GM21515 (cell line): ENCODE data around the gene RUFY4.
"Not testable (repeated sequence)": the region's sequence is repeated elsewhere in the genome, so short reads cannot be mapped to it uniquely, and the experiment has no call there.

Source experiments
- ATAC-seq: cut with Tn5 transposase; IDR thresholded peaks from one replicate; pipeline ENCODE4 v1.9.1; 2021; ENCODE audit not compliant: unreplicated experiment

Gene RUFY4

DNA sequence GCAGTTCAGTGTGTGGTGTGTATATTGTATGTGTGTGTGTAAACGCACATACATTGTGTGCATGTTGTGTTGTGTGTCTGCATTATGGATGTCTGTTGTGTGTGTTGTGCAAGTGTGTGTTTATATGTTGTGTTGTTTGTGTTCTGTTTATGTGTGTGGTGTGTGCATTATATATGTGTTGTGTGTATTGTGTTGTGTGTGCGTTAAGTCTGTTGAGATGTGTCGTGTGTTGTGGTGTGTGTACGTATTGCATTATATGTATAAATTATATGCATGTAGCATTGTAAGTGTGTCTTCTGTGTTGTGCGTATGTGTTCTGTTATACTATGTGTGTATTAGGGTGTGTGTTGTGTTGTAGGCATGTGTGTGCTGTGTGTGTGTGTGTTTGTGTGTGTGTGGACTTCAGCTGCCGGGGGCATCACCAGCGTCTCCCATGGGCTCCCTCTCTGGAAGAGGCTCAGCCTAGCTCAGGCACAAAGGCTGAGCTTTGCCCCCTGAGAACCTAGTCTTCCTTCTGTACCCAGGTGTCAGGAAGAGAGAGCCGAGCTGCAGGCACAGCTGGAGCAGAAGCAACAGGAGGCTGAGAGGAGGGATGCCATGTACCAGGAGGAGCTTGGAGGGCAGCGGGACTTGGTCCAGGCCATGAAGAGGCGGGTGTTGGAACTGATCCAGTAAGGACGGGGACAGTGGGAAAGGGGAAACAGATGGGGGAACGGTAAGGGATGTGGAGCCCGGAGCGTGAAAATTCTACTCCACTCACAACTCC is 13.7 kb downstream of the RUFY4 start:
- ATAC-seq: no peak

DNA sequence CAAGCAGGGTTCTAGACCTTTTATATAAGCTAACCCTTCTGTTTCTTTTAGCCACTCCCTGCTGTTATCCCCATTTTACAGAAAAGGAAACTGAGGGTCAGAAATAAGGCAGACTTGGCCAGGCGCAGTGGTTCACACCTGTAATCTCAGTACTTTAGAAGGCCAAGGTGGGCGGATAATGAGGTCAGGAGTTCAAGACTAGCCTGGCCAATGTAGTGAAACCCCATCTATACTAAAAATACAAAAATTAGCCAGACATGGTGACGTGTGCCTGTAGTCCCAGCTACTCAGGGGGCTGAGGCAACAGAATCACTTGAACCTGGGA is 14.3 kb downstream of the RUFY4 start:
- no peak for ATAC-seq

DNA sequence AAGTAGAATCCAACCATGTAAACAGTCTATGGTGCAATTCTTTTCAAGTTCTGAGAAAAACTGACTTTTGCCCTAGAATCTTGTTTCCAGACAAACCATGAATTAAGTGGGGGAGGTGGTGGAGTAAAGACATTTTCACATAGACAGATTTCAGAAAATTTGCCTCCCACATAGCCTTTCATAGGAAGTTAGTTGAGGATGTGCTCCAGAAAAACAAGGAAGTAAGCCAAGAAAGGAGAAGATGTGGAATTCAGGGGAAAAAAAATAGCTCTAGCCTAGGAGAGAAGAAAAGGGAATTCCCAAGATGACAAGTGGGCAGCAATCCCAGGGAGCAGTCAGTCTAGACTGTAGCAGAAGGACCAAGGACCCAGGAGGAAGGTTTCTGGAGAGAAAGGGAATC is 17.4 kb downstream of the RUFY4 start:
- ATAC-seq: no peak

DNA sequence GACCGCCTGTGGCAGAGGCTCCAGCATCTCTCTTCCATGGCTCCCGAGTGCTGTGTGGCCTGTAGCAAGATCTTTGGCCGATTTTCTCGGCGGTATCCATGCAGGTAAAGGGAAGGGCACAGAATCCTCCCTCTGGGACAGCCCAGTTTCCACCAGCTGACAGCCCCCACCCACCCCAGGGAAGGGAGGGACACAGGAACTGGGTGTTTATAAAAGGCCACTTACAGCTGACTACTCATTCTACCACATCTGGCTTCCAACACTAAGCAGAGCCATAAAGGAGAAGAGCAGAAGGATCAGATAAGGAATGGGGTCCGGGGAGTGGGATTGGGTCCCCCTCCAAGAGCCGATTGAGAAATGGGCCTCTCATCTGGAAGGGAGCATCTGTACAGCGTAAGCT is 20.2 kb downstream of the RUFY4 start:
- ATAC-seq: no peak

DNA sequence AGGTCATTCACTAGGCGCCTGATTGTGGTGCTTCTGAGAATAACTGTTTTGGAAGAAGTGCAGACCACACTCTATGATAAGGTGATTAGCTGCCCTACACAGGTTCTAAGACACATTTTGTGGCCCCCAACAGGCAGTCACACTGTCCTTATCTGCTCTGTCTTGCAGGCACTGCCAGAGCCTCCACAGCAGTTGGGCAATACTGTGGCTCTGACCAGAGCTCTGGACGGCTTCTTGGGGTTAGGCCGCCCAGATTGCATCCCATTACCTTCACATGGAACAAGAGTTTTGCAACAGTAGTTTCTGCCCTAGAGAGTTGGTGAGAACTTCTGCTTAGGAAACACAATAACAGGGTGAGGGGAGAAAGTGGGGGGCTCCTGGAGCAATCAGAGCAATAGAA is 22.7 kb downstream of the RUFY4 start:
- no peak for ATAC-seq

DNA sequence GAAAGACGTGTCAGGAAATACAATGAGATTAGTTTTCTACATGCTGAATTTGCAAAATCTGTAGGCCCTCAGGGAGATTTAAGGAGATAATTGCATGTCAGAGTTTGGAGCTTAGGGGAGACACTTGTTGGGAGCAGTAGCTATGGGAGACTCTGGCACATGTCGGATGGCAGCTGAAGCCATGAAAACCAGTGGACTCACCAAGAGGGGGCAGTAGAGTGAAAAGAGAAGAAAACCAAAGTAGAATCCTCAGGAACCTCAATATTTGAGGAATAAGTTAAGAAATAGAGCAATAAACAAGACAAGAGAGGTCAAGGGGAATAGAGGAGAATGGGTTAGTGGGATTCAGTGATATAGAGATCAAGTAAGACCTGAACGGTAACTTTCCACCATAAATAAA is 24.8 kb downstream of the RUFY4 start:
- no peak for ATAC-seq

DNA sequence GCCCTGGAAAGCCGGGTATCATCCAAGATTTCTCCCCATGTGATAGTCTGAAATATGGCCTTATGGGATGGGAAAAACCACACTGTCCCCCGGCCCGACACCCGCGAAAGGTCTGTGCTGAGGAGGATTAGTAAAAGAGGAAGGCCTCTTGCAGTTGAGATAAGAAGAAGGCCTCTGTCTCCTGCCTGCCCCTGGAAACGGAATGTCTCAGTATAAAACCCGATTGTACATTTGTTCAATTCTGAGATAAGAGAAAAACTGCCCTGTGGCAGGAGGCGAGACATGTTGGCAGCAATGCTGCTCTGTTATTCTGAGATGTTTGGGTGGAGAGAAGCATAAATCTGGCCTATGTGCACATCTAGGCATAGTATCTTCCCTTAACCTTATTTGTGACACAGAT is 26.8 kb downstream of the RUFY4 start:
- no peak for ATAC-seq

DNA sequence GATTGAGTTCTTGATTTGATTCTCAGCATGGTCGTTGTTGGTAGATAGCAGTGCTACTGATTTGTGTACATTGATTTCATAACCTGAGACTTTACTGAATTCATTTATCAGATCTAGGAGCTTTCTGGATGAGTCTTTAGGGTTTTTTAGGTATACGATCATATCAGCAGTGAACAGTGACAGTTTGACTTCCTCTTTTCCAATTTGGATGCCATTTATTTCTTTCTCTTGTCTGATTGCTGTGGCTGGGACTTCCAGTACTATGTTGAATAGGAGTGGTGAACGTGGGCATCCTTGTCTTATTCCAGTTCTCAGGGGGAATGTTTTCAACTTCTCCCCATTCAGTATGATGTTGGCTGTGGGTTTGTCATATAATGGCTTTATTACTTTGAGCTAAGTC is 28.9 kb downstream of the RUFY4 start:
- no peak for ATAC-seq

DNA sequence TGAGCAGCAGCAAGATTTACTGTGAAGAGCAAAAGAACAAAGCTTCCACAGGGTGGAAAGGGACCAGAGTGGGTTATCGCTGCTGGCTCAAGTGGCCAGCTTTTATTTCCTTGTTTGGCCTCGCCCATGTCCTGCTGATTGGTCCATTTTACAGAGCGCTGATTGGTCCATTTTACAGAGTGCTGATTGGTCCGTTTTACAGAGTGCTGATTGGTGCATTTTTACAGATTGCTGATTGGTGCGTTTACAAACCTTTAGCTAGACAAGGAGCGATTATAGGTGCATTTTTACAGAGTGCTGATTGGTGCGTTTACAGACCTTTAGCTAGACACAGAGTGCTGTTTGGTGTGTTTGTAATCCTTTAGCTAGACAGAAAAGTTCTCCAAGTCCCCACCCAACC is 39.8 kb downstream of the RUFY4 start:
- not testable (repeated sequence) for ATAC-seq

DNA sequence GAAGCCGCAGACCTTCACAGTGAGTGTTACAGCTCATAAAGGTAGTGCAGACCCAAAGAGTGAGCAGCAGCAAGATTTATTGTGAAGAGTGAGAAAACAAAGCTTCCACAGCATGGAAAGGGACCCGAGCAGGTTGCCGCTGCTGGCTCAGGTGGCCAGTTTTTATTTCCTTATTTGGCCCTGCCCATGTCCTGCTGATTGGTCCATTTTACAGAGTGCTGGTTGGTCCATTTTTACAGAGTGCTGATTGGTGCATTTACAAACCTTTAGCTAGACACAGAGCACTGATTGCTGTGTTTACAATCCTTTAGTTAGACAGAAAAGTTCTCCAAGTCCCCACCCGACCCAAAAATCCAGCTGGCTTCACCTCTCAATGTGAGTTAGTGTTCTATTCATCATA is 52.7 kb downstream of the RUFY4 start:
- ATAC-seq: not testable (repeated sequence)

DNA sequence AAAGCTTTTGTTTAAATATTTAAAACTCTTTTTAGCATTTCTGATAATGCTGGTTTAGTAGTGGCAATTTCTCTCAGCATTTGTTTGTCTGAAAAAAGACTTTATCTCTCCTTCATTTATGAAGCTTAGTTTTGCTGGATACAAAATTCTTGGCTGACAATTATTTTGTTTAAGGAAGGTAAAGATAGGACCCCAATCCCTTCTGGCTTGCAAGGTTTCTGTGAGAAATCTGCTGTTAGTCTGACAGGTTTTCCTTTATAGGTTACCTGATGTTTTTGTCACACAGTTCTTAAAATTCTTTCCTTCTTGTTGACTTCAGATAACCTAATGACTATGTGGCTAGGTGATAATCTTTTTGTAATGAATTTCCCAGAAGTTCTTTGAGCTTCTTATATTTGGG is 53.2 kb downstream of the RUFY4 start:
- ATAC-seq: not testable (repeated sequence)

DNA sequence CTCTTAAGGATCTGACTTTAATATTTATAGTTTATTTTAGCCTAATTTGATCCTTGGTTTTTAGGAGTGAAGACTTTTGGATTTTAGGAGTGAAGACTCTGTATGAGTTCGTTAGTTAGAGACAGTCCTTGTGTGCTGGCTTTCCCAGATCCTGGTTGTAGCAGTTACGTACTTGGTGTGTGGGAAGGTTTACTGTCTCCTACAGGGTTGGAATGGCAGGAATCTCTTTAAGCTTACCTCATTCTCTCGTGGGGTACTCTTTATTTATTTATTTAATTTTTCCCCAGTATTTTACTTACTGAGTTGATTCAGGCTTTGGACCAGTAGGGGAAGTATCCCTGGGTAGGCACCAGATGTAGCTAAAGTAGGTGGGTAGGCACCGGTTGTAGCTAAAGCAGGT is 54.9 kb downstream of the RUFY4 start:
- no peak for ATAC-seq

DNA sequence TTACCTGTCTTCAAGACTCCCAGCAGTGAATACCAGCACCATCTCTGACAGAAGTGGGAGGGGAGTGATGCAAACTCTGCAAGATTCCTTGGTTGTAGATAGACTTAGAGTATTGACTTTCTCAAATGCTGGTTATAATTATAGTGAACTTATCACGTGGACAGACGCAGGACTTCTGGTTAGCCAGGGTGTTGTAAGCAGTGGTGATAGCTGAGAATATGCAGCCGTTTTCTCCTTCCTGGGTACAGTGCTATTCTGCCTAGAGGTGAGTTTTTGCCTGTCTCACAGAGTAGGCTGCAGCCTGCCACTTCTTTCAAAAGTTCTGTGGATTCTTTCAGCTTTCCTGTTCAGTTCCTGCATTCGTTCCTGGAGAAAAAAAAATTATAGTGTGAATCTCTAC is 56.0 kb downstream of the RUFY4 start:
- ATAC-seq: no peak

DNA sequence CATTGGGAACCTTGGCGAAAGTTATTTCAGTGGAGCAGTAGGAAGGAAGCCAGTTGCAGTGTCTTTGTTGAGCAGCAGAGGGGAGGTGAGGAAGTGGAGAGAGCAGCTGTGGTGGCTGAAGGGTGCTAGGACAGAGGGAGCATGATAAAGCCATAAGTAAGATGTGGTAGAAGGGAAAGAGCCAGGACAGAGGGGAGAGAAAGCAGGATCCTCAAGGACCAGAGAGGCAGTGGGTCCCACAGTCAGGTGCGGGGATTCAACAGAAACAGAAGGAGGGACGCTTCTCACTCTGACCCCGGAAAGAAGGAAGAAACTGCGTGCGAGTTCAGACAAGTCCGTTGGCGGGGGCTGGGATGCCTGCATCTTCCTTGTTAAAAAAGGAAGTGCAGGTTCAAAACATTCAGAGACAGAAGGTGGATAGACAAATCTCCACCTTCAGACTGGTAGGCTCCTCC is 56.6 kb downstream of the RUFY4 start, which contains the start of gene CXCR2:
TSS of gene CXCR2 (plus strand) at position 403 of the 455 bp plus-strand sequence. CDS start 8,774 bp downstream, outside the sequence.
- ATAC-seq: no peak

DNA sequence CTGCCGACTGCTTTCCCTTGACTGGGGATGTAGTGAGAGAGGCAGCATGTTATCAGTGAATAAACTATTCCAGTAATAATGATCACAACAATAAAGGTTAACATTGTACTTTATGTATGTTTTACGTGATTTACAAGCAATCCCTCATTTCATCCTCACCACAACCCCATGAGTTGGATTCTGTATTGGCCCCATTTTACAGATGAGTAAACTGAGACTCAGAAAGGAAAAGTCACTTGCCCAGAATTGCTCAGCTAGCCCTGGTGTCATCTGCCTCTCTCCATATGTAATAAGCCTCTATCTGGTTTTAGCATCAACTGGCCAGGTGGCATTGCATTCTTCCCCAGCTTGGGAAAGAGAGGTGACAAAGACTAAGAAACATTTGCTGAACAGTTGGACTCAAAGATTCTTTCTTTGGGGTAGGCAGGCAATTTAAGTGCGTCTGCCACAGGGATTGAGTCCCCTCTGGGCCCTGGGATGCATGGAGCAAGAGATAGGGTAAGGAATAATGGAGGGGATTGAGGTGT is 58.9 kb downstream of the RUFY4 start:
- ATAC-seq: no peak

DNA sequence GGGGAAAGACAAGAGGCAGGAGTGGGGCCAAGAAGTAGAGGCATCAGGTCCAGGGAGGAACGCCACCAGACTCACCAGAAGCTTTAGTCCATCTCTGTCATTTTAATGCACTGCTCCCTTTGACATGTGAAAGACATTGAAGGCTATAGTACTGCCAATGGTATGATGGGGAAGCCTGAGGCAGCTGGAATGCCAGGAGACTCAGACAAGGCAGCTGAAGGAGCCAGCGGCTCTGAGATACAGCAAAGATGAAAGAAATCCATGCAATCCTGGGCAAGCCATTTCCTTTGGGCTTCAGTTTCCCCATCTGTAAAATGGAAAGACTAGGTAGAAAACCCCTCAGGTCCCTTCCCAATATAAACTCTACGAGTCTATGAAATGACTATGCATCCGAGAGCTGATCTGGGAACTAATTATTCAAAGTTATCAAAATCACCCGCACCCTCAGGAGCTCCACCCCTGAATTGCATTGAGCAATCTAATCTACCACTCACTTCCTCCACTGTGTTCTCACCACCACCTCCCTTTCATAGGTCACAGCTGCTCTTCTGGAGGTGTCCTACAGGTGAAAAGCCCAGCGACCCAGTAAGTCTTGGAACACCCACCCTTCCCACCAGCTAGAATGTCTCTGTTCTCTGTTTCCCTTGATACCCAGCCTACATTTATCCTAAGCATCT is 59.9 kb downstream of the RUFY4 start:
- ATAC-seq: no peak

DNA sequence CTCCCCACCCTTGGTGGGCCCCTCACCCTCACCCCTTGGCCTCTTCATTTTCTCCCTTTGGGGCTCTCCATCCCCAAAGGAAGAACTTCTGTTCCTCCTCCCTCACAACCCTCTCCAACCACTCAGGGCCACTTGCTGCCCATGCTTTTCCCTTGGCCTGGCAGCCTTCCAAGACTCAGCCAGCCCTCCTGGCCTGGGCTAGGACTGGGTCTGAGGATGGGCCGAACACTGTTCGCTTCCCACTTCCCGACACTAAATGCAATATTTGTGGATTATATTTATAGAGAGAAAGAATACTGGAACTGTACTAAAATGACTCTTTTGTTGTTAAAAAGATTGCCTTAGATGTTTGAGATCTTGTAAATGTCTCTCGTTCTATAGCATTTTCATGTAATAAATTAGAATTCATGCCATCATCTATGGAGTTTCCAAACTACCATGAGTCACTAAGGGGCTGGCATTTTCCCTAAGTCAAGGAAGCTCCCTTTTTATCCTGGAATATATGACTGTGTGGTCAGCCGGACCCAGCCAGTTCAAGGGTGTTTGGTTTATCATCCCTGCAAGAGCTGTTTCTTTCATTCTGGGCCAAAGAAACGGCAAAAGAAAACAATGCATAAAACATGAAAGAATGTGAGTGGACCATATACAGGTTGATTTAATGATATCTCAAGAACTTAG is 60.5 kb downstream of the RUFY4 start:
- ATAC-seq: no peak

DNA sequence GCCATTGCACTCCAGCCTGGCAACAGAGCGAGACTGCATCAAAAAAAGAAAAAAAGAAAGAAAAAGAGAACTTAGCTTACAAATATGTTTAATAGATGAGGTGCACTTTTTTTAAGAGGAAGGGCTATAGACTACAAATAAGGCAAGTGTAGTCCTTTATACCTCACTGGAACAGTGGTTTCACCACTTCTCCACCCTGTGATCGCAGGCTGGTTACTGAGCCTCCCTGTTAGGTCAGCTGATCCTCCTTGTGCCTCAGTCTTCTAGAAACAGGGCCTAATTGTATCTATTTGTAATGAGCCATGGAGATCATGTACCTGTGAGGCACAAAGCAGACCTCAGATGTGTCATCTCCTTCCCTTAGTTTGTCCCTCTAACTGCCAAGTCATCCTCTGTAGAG is 61.3 kb downstream of the RUFY4 start:
- no peak for ATAC-seq

DNA sequence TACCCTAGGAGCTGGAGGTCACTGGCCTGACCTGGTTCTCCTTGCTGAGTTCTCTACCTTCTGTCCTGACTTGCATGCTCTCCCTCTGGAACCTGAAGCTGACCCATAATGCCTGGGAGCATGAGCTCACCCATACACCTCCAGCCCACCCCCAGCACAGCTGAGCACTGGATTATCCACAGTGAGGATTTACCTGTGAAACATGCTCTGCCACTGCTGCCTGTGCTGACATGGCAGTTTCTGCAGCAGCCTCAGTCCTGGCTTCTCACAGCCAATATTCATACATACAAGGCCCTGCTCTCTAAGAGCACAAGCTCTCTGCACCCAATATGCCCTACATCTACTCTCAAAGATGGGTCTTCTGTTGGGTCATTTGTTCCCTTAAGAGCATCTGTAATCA is 61.8 kb downstream of the RUFY4 start:
- no peak for ATAC-seq

DNA sequence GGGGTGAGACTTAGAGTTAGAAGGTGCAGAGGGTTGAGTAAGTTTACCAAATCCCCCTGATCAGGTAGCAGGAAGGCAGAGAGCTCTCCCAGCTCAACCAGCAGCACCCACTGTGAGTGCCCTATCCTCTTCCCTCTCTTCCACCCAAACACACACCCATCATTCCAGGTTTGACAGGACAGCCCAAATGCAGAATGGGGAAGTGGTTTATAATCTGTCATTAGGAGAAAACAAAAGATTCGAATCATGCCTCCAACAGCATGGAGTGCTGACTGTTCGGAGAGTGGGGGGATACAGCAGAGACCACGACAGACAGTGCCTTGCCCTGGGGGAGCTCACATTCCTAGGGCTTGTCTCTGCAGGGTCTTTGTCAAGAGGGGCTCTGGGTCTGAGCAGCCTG is 68.5 kb downstream of the RUFY4 start:
- no peak for ATAC-seq

DNA sequence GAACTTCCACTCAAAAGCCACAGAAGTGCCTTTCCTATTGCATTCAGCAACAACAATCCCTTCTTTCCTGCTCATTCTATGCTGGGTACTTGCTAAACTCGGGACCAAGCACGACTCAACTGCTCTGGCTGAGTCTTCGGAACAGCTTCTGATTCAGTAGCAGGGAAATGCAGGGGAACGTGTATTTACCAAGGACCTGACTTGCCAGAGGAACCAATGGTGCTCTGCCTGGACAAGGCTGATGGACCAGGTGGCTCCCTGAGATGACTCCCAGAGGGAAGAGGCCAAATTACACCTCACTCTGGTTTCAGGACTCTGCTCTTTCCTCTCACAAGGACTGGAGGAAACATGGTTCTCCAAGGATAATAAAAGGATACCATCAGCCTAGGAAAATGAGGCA is 69.0 kb downstream of the RUFY4 start:
- no peak for ATAC-seq
